NCI-H1436 treated with DMSO at 0.1 percent for 48 hours (cell line): ENCODE results near the gene CCDC194.
"Not testable (repeated sequence)": the region's sequence is repeated elsewhere in the genome, so short reads cannot be mapped to it uniquely, and the experiment has no call there.

ENCODE experiments used
- DNase-seq: peaks from one replicate; lab custom pipeline; 2025; lab: John Stamatoyannopoulos, UW

CCDC194 gene

DNA sequence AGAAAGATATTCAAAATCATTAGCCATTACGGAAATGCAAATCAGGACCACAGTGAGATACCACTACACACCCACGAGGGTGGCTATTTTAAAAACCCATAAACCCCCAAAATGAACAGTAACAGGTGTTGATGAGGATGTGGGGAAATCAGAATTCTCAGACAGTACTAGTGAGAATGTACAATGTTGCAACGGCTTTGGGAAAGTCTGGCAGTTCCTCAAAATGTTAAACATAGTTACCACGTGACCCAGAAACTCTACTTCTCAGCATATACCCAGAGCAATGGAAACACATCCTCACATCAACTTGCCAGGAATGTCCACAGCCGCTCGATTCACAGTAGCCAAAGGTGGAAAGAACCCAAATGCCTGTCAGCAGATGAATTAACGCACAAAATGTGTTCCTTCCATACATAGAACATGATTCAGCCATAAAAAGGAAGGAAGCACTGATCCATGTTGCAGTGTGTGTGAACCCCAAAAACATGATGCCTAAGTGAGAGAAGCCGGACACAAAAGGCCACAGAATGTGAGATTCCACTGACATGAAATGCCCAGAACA, 23.9 kb downstream of the CCDC194 start:
- DNase-seq = no peak

DNA sequence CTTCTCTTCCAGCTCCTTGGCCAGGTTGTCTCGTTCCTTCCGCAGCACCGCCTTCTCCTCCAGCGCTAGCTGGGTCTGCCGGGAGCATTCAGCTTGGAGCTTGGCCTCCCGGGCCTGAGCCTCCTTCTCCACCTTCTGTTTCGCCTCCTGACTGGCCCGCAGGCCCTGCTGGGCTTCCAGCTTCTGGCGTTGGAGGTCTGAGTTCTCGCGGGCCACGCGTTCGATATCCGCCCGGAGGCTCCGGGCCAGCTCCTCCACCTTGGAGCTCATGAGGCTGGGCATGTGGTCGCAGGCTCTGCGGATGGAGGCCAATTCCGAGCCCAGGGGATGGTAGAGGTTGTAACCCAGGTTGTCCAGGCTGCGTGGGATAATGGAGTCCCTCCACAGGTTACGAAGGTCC, 28.6 kb downstream of the CCDC194 start:
- no peak for DNase-seq

DNA sequence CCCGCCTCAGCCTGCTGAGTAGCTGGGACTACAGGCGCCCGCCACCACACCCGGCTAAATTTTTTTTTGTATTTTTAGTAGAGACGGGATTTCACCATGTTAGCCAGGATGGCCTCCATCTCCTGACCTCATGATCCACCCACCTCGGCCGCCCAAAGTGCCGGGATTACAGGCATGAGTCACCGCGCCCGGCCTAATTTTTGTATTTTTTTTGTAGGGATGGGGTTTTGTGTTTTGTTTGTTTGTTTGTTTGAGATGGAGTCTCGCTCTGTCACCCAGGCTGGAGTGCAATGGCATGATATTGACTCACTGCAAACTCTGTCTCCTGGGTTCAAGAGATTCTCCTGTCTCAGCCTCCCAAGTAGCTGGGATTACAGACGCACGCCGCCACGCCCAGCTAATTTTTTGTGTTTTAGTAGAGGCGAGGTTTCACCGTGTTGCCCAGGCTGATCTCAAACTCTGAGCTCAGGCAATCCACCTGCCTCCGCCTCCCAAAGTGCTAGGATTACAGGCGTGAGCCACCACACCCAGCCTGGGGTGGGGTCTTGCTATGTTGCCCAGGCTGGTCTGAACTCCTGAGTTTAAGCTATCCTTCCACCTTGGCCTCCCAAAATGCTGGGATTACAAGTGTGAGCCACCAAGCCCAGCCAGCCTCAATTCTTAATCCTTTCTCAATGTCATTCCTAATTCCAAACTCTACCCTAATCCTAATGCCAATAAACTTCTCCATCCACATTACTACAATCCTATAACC, 30.0 kb downstream of the CCDC194 start:
- not testable (repeated sequence) for DNase-seq

DNA sequence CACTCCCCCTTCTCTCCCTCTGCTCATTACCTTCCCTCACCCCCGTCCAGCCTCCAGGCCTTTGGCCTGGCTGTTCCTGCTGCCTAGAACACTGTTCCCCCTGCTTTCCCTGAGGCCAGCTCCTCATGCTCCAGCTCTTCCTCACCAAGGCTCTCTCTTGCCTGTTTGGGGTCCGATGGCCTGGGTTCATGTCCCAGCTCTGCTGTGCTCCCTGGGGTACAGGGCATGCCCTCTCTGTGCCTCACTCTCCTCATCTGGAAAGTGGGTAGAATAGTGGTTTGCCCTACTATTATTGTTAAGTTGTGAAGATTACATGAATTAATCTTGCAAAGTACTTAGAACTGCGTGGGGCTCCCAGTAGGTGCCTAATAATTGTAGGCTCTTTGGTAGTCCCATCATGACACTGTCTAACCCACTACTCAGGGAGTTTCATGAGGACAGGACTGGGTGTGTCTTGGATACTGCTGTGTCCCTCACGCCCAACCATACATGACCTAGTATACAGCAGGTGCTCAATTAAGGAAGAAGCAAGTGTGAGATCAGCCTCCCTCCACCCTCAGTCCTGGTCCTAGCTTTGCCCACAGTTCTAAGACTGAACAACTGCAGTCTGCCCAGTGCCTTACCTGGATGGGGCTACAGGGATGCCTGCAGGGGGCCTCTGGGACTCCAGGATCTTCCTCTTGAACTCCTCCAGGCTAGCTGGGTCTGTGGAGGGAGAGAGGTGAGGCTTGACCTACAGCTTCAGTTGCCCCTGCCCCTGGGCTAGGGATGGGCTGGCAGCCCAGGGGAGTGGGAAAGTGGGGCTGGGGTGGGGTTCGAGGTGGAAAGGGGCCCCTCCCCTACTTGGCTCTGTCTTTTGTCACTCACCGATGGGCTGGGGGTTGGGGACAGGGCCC, 33.8 kb downstream of the CCDC194 start:
- DNase-seq = no peak

DNA sequence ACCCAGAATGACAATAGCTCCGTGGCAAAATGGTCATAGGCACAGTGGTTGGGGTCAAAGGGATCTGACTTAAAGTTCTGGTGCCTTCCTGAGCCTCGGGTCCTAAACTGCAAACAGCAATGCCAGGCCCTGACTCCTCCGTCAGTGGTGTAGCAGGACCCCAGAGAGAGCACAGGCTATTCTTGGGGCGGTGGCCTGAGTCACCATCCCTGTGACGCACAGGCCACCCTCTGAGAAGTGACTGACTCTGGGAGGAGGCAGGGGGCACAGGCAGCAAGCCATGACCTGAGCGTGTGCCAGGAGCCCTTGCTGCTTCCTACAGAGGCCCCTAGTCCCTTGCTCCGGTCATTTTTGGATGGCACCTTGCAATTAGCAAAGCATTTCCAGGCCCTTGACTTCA, 35.6 kb downstream of the CCDC194 start:
- DNase-seq = no peak

DNA sequence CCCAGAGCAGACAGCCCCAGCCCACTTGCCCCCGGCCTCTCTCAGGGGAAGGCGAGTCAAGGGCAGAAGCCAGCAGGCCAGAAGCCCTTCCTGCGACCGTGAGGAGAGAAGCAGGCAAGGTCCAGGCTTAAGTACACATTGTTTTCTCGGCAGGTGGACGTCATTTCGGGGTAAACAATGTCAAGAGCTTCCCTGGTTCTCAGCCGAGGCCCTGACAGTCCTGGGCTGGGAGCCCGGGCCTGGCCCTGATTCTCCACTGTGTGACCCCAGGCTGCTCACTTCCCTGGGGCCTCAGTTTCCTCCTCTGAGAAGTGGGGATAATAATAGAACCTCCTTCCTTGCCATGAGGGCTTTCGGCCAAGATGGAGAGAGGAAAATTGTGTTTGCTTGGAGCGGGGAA, 36.3 kb downstream of the CCDC194 start:
- DNase-seq = no peak

DNA sequence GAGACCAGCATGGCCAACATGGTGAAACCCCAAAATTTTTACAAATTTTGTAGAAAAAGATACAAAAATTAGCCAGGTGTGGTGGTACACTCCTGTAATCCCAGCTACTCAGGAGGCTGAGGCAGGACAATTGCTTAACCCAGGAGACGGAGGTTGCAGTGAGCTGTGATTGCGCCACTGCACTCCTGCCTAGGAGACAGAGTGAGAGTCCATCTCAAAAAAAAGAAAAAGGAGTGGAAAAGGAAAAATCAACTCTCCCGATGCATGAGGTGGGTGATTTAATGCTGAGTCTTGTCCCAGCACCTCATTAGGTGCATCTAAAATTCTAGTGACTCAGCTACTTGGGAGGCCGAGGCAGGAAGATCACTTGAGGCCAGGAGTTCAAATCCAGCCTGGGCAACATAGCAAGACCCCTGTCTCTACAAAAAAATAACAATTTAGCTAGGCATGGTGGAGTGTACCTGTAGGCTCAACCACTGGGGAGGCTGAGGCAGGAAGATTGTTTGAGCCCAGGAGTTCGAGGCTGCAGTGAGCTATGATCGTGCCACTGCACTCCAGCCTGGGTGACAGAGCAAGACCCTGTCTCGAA, 36.8 kb downstream of the CCDC194 start:
- no peak for DNase-seq

DNA sequence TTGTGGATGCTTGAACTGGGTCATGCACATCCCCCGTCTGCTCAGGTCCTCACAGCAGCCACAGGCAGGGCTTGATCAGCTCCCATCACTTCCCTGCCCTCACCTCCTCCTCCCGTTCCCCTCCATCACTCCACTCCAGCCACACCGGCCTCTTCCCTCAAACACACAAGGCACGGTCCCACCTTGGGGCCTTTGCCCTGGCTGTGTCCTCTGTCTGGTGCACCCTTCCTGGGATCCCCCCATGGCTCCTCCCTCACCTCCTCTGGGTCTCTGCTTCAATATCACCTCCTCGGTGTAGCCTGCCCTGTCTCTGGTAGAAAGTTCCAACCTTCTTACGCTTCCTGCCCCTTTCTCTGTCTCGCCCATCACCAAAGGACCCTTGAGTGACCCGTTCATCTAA, 40.6 kb downstream of the CCDC194 start:
- DNase-seq = no peak

DNA sequence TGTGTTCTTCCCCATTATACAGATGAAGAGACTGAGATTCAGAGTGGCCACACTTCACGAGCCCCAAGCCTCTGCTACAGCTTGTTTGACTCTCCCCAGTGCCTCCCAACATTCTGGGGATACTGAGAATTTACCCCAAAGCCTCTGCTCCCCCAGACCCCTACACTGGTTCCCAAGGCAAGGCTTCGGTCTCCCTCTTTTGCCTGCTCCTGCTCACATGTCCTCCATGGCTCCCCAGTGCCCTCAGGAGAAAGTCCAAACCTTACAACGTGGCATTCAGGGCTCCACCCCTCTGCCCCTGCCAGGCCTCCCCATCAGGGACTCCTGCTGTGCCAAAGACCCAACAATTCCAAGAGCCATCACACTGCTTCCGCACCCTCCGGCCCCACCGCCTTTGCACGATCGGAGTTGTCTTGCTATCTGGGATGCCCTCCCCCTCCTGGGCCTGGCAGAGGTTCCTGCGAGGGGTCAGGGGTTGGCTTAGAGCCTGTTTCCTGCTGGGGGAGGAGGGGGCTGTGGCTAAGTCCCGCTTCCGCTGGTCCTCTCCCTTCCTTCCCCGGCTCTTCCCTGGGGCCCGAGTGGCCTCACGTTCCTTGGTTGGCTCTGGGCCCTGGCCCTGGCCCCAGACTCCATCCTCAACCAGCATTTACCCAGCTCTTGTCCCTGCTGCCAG, 41.3 kb downstream of the CCDC194 start:
- DNase-seq = no peak

DNA sequence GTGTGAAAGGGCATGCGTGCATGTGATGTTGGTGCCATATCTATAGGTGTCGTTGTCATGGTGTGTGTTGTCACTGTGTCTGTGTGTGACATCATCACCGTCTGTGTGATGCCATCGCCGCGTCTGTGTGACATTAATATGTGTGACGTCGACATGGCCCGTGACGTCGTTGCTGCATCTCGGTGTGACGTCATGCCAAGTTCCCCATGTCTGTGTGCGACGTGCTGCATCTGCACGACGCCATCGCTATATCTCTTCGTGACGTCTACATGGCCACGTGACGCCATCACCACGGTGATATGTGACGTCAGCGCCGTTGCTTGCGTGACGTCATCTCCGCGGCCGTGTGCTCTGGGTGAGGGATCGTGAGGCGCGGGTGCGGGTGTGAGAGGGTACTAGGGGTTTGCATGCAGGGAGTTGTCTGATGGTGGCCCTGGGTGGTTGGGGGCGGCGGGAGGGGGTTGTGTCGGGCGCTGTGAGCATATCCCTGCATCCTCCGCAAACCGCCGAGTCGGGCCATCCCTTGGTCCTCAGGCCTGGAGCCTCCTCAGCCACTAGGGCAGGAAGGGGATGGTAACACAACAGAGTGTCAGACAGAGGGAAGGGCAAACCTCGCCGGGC, 42.1 kb downstream of the CCDC194 start:
- DNase-seq = no peak

DNA sequence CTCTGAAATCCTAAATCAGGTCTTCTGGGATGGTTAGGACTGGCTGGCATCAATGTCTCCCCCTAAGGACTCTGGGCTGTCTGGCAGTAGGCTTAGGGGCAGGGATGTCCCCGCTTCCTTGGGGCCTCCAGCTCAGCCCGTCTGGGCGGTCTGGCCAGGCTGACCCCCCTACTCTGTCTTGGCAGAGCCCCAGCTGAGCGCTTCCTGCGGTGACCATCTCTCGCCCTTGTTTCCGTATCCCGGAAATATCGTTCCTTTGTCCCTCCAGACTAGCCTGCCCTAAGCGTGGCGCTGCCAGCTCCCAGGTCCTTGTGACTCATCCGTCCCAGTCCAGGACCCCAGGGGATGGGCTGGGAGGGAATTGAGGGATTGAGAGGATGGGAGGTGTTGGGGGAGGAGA, 45.3 kb downstream of the CCDC194 start:
- no peak for DNase-seq

DNA sequence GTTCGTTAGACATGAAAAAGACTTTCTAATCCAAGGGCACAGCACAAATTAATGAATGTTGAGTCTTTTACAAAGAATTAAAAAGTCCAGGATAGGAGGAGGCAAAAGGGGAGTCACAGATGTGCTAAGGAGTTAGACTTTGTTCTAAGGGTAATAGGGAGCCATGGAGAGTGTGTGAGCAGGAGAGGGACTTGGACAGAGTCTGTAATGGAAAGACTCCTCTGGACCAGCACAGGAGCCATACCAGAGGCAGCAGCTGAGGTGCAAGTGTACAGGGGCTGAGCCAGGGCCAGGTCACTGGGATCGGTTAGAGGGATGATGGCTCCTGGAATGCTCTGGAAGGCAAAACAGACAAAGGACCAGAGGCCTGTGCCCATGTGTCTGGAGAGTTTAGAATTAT, 46.1 kb downstream of the CCDC194 start:
- DNase-seq = no peak

DNA sequence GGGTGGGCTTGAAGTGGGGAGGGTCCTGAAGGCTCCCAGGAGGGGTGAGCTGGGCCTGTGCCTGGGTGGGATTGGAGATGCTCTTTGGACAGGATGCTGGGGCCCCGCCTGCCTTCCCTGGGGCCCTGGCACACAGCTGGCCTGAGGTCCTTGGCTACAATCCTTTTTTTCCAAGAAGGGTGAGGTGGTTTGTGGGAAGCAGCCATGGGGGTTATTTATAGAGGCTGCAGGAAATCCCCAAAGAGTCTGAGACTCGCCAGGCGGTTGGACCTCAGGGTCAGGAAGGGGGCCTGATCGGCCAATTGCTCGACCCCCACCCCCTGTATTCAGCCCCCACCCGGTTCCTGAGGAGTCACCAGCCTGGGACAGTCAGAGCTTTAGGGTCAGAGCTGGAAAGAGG, 46.6 kb downstream of the CCDC194 start:
- no peak for DNase-seq

DNA sequence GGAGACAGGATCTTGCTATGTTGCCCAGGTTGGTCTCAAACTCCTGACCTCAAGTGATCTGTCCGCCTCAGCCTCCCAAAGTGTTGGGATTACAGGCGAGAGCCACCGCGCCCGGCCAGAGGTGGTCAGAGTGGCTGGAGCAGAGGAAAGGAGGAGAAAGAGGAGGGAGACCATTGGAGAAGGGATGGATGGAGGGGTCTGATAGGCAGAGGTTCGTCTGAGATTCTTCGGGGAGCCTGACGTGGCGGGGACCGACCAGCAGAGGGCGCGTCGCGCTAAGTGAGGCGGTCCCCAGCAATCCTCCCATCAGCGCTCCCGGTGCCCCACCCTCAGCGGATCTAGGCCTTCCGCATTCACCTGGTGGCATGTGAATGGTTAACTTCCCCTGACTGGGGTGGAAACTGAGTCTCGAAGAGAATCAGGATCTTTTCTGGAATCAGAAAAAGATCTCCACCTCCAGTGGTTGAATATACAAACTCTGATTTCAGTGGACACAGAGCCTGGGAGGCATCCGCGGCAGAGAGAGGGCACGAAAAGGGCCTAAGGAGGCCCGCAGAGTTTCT, 47.8 kb downstream of the CCDC194 start:
- no peak for DNase-seq

DNA sequence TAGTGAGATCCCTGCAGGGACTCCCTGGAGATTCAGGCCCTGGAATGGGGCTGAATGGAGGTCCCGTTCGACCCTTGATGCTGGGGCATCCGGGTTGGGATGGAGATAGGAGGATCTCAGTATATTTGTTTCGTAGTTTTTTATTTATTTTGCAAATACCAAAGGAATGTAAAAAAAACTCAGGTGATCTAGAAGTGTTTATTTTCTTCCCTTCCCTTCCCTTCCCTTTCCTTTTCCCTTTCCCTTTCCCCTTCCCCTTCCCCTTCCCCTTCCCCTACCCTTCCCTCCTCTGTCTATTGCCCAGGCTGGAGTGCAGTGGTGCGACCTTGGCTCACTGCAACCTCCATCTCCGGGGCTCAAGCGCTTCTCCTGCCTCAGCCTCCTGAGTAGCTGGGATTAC, 52.2 kb downstream of the CCDC194 start:
- no peak for DNase-seq

DNA sequence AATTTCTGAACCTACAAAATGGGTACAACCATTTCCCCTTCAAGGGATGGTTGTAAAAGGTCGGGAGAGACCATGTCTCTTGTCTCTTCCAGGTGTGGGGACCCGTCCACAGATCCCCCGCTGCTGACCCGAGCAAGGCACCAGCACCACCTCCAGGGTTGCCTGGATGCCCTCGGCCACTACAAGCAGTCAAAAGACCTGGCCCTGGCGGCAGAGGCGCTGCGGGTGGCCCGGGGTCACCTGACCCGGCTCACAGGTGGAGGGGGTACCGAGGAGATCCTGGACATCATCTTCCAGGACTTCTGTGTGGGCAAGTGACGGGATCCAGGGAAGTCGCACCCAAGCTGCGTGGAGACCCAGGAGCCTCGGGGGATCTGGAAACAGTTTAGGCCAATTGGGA, 52.6 kb downstream of the CCDC194 start:
- DNase-seq = no peak

DNA sequence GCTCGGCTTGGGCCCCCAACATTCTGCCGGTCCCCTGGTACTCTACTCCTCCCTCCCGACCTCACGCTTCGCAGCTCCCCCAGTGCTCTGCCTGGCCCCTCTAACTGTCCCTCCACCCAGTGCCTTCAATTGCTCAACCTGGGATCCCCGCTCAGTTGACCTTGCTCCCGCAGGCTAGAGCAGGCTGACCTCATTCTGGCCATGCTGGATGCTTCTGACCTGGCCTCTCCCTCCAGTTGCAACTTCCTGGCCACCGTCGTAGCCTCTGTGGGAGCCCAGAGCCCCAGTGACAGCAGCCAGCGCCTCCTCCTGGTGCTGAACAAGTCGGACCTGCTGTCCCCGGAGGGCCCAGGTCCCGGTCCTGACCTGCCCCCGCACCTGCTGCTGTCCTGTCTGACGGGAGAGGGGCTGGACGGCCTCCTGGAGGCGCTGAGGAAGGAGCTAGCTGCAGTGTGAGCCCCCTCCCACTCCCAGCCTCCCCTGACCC, 53.1 kb downstream of the CCDC194 start:
- DNase-seq = no peak
